ENCODE data around the gene LSM2.
A peak's percentile ranks its signal among the peaks of the same experiment; 100 is the strongest.

The LSM2 gene

GRCh38 chr6:31765559-31765909 is 41.2 kb downstream of the LSM2 start:
- no peak overlapping the region for H3K4me3 ChIP-seq (ENCODE audit: low read depth in 1 of 2, low read length in 2 of 2)
- no peak overlapping the region for H3K27ac ChIP-seq (ENCODE audit: low read length)
- H3K9ac ChIP-seq (ENCODE audit: low read depth, low read length) = no peak overlapping the region
- peaks cover 4% of the 10 kb centered on the region; the same call in 1 of the 2 replicates for H4K20me1 ChIP-seq (ENCODE audit: insufficient read depth, low read length)
- no peaks in the 10 kb centered on the region for H3K4me1 ChIP-seq (ENCODE audit: insufficient read depth, low read length)
- no peak for DNase-seq
- H3K4me2 ChIP-seq (ENCODE audit: insufficient read depth, low read length) = no peak overlapping the region
- no peaks in the 10 kb centered on the region for H3K27me3 ChIP-seq (ENCODE audit: insufficient read depth, low read length, poor library complexity)
- H3K36me3 ChIP-seq (ENCODE audit: insufficient read depth, low read length) = peaks cover 38% of the 10 kb centered on the region
- 0 out of 3 replicates have a peak, but pooled peaks have one; percentile 8 for ATAC-seq (ENCODE audit: insufficient read depth, low read depth)
- TF ChIP-seq EZH2 (IDR thresholded peaks at IDR 0.05; ENCODE audit: borderline replicate concordance, low read depth, low read length, severe bottlenecking) = no peak
- TF ChIP-seq CTCF (IDR thresholded peaks at IDR 0.05; ENCODE audit: borderline replicate concordance, extremely low read depth, low read length, poor library complexity, severe bottlenecking) = no peak
- no peaks in the 10 kb centered on the region for H3K9me3 ChIP-seq (ENCODE audit: insufficient read depth, low read length, severe bottlenecking)
- no peaks in the 10 kb centered on the region for H3K79me2 ChIP-seq (ENCODE audit: insufficient read depth, low read length)
- no peak overlapping the region for H2AFZ ChIP-seq (ENCODE audit: low read depth, low read length)

- Histone ChIP-seq H3K27me3 (ENCODE audit: insufficient read depth, low read length, poor library complexity) (no peaks in the 10 kb centered on the region), H3K4me1 (ENCODE audit: insufficient read depth, low read length) (no peaks in the 10 kb centered on the region), H2AFZ (ENCODE audit: low read depth, low read length) (no peak overlapping the region), H3K36me3 (ENCODE audit: insufficient read depth, low read length) (peaks cover 51% of the 10 kb centered on the region), H3K27ac (ENCODE audit: low read length) (no peak overlapping the region), H3K79me2 (ENCODE audit: insufficient read depth, low read length) (no peaks in the 10 kb centered on the region), H3K9me3 (ENCODE audit: insufficient read depth, low read length, severe bottlenecking) (no peaks in the 10 kb centered on the region), H3K4me3 (ENCODE audit: low read depth in 1 of 2, low read length in 2 of 2) (no peak overlapping the region), H4K20me1 (ENCODE audit: insufficient read depth, low read length) (peaks cover 4% of the 10 kb centered on the region; the same call in 1 of the 2 replicates), H3K4me2 (ENCODE audit: insufficient read depth, low read length) (no peak overlapping the region), H3K9ac (ENCODE audit: low read depth, low read length) (no peak overlapping the region)
- no peak for TF ChIP-seq EZH2 (IDR thresholded peaks at IDR 0.05; ENCODE audit: borderline replicate concordance, low read depth, low read length, severe bottlenecking)
- TF ChIP-seq CTCF (IDR thresholded peaks at IDR 0.05; ENCODE audit: borderline replicate concordance, extremely low read depth, low read length, poor library complexity, severe bottlenecking) = no peak
- no peak for ATAC-seq (ENCODE audit: insufficient read depth, low read depth)
- DNase-seq = no peak
Observed at GRCh38 chr6:31764198-31764597, 42.6 kb downstream of the LSM2 start.

GRCh38 chr6:31763619-31763940 is 43.2 kb downstream of the LSM2 start:
- Histone ChIP-seq H3K4me1 (ENCODE audit: insufficient read depth, low read length) (no peaks in the 10 kb centered on the region), H3K79me2 (ENCODE audit: insufficient read depth, low read length) (no peaks in the 10 kb centered on the region), H3K9me3 (ENCODE audit: insufficient read depth, low read length, severe bottlenecking) (no peaks in the 10 kb centered on the region), H4K20me1 (ENCODE audit: insufficient read depth, low read length) (peaks cover 4% of the 10 kb centered on the region; the same call in 1 of the 2 replicates), H3K36me3 (ENCODE audit: insufficient read depth, low read length) (peaks cover 58% of the 10 kb centered on the region), H3K4me2 (ENCODE audit: insufficient read depth, low read length) (no peak overlapping the region), H3K9ac (ENCODE audit: low read depth, low read length) (no peak overlapping the region), H3K4me3 (ENCODE audit: low read depth in 1 of 2, low read length in 2 of 2) (no peak overlapping the region), H3K27me3 (ENCODE audit: insufficient read depth, low read length, poor library complexity) (no peaks in the 10 kb centered on the region), H3K27ac (ENCODE audit: low read length) (no peak overlapping the region), H2AFZ (ENCODE audit: low read depth, low read length) (no peak overlapping the region)
- ATAC-seq (ENCODE audit: insufficient read depth, low read depth) (no peak), DNase-seq (no peak)
- TF ChIP-seq EZH2 (IDR thresholded peaks at IDR 0.05; ENCODE audit: borderline replicate concordance, low read depth, low read length, severe bottlenecking) (no peak), CTCF (IDR thresholded peaks at IDR 0.05; ENCODE audit: borderline replicate concordance, extremely low read depth, low read length, poor library complexity, severe bottlenecking) (no peak)

Measured in DND-41 (cell line).